ENCODE measurements around the gene SRP14. TPM values are rescaled to one million over a fixed set of nuclear protein-coding genes. Genes with fewer than 3 reads are reported as not detected.

Gene SRP14
- total RNA-seq, 1 experiment from 2014 or later, result 330 TPM

- peak; percentile 84 for DNase-seq (ENCODE audit: low read depth)
Observed at GRCh38 chr15:40069178-40070165, 30.5 kb upstream of the SRP14 start.

GRCh38 chr15:40067921-40068624, 29.1 kb upstream of the SRP14 start:
- no peak for DNase-seq (ENCODE audit: low read depth)

GRCh38 chr15:40066589-40066988, 27.6 kb upstream of the SRP14 start:
- no peak for DNase-seq (ENCODE audit: low read depth)

GRCh38 chr15:40065166-40065565, 26.2 kb upstream of the SRP14 start:
- DNase-seq (ENCODE audit: low read depth), result no peak

GRCh38 chr15:40064231-40064894, 25.4 kb upstream of the SRP14 start:
- peak; percentile 97 for DNase-seq (ENCODE audit: low read depth)

GRCh38 chr15:40063563-40064011, 24.6 kb upstream of the SRP14 start:
- peak; percentile 95 for DNase-seq (ENCODE audit: low read depth)

- no peak for DNase-seq (ENCODE audit: low read depth)
Observed at GRCh38 chr15:40062816-40063562, 24.0 kb upstream of the SRP14 start.

- DNase-seq (ENCODE audit: low read depth), result no peak
Observed at GRCh38 chr15:40061212-40061901, 22.4 kb upstream of the SRP14 start.

- no peak for DNase-seq (ENCODE audit: low read depth)
Observed at GRCh38 chr15:40060236-40060961, 21.4 kb upstream of the SRP14 start.

- DNase-seq (ENCODE audit: low read depth), result no peak
Observed at GRCh38 chr15:40059821-40060220, 20.8 kb upstream of the SRP14 start.

GRCh38 chr15:40058476-40059140, 19.6 kb upstream of the SRP14 start:
- peak; percentile 42 for DNase-seq (ENCODE audit: low read depth)

GRCh38 chr15:40055576-40056293, 16.8 kb upstream of the SRP14 start:
- DNase-seq (ENCODE audit: low read depth), result no peak

- peak; percentile 52 for DNase-seq (ENCODE audit: low read depth)
Observed at GRCh38 chr15:40054855-40055575, 16.0 kb upstream of the SRP14 start.

- DNase-seq (ENCODE audit: low read depth), result no peak
Observed at GRCh38 chr15:40054605-40054854, 15.5 kb upstream of the SRP14 start.

GRCh38 chr15:40053831-40054604, 15.0 kb upstream of the SRP14 start:
- DNase-seq (ENCODE audit: low read depth), result no peak

- DNase-seq (ENCODE audit: low read depth), result no peak
Observed at GRCh38 chr15:40053079-40053830, 14.3 kb upstream of the SRP14 start.

GRCh38 chr15:40052604-40053003, 13.6 kb upstream of the SRP14 start:
- DNase-seq (ENCODE audit: low read depth), result no peak
